OCI-LY7 (cell line): ENCODE data around the gene VDR. TPM values are rescaled to one million over a fixed set of nuclear protein-coding genes. Genes with fewer than 3 reads are reported as not detected.

Experiments
- BruUV-seq: library from RNA; stranded (reverse); fragments of 400-500 nt; replicated peaks from 2 replicates; lab custom pipeline; 2021; lab: Mats Ljungman, UMichigan
- CTCF ChIA-PET: fragments of 300-600 bp; sonication (Branson Sonifier 250); formaldehyde crosslinking; loops from one replicate; lab custom pipeline; 2022; ENCODE audit warnings: antibody characterized with exemption; ENCODE audit not compliant: unreplicated experiment; lab: Charles Lee
- POLR2A ChIA-PET: fragments of 300-600 bp; sonication (Branson Sonifier 250); formaldehyde crosslinking; loops from one replicate; lab custom pipeline; 2022; ENCODE audit warnings: antibody characterized with exemption; lab: Charles Lee
- DNase-seq: peaks from one replicate; pipeline ENCODE4 v3.0.0-alpha.2; 2015; ENCODE audit warnings: low spot score
- H2AFZ ChIP-seq: fragments of 200-600 bp; sonication (generic), shearing (Covaris generic); 2 replicates; pipeline ENCODE4 v1.6.1; 2014; ENCODE audit warnings: mild to moderate bottlenecking, antibody characterized with exemption, low read length, moderate library complexity
- H3K27ac ChIP-seq: fragments of 200-600 bp; sonication (generic); 2 replicates; pipeline ENCODE4 v1.5.1; 2014; ENCODE audit warnings: mixed run types, low read depth, mild to moderate bottlenecking, moderate library complexity, low read length, inconsistent platforms; ENCODE audit not compliant: poor library complexity, severe bottlenecking
- H3K36me3 ChIP-seq: fragments of 200-600 bp; sonication (generic); 2 replicates; pipeline ENCODE4 v1.6.1; 2014; ENCODE audit warnings: mild to moderate bottlenecking, antibody characterized with exemption, low read length, moderate library complexity, mixed read lengths; ENCODE audit not compliant: insufficient read depth
- H3K4me1 ChIP-seq: fragments of 200-600 bp; sonication (generic); 2 replicates; pipeline ENCODE4 v1.5.1; 2014; ENCODE audit warnings: mild to moderate bottlenecking, low read length; ENCODE audit not compliant: insufficient read depth, poor library complexity, severe bottlenecking
- H3K4me2 ChIP-seq: fragments of 200-600 bp; sonication (generic); 2 replicates; pipeline ENCODE4 v1.6.1; 2014; ENCODE audit warnings: mild to moderate bottlenecking, low read length
- H3K4me3 ChIP-seq: fragments of 200-600 bp; sonication (generic); 2 replicates; pipeline ENCODE4 v1.5.1; 2014; ENCODE audit warnings: mild to moderate bottlenecking, low read depth, low read length; ENCODE audit not compliant: poor library complexity, severe bottlenecking
- H3K79me2 ChIP-seq: fragments of 200-600 bp; sonication (generic); 2 replicates; pipeline ENCODE4 v1.6.1; 2016; ENCODE audit warnings: low read depth, mild to moderate bottlenecking, low read length, moderate library complexity, mixed read lengths; ENCODE audit not compliant: insufficient read depth
- H3K9me2 ChIP-seq: fragments of 200-600 bp; sonication (generic); 2 replicates; pipeline ENCODE4 v1.6.1; 2016; ENCODE audit warnings: mild to moderate bottlenecking, low read length, mixed read lengths; ENCODE audit not compliant: insufficient read depth
- H3K9me3 ChIP-seq: fragments of 200-600 bp; sonication (generic); 2 replicates; pipeline ENCODE4 v1.6.1; 2014; ENCODE audit warnings: mild to moderate bottlenecking, mixed run types, low read length, mixed read lengths
- H4K20me1 ChIP-seq: fragments of 200-600 bp; sonication (generic); 2 replicates; pipeline ENCODE4 v1.6.1; 2014; ENCODE audit warnings: mild to moderate bottlenecking, antibody characterized with exemption, low read length, moderate library complexity, mixed read lengths; ENCODE audit not compliant: insufficient read depth
- EZH2phosphoT487 ChIP-seq: fragments of 200-600 bp; sonication (generic); IDR thresholded peaks from 2 replicates; pipeline ENCODE4 v1.6.1; 2018; ENCODE audit warnings: low read depth, borderline replicate concordance, mild to moderate bottlenecking, mixed run types, antibody characterized with exemption, low read length, moderate library complexity, mixed read lengths
- intact Hi-C: fragments of 100-400 bp; cut with micrococcal nuclease; formaldehyde crosslinking; loops from one replicate; pipeline ENCODE4 v1.10.0; 2022; ENCODE audit not compliant: unreplicated experiment
- total RNA-seq, 2 experiments: library from RNA; depleted of rRNA in 1 of 2; stranded (reverse); fragments of >200 nt in 1 of 2; shearing (Covaris generic) in 1 of 2; gene quantifications; 2 replicates each; pipeline ENCODE4 v1.2.3, GENCODE V29; 2014 to 2022
- TF ChIP-seq, protein P1 (sequence below): fragments of 200-600 bp; sonication (generic); conservative IDR thresholded peaks from 2 replicates; pipeline ENCODE4 v1.5.1; 2014; ENCODE audit warnings: mild to moderate bottlenecking, antibody characterized with exemption, low read length, moderate library complexity, mixed read lengths

VDR gene
- total RNA-seq, 2 experiments from 2014 or later = 1.9 to 5.4 TPM

DNA sequence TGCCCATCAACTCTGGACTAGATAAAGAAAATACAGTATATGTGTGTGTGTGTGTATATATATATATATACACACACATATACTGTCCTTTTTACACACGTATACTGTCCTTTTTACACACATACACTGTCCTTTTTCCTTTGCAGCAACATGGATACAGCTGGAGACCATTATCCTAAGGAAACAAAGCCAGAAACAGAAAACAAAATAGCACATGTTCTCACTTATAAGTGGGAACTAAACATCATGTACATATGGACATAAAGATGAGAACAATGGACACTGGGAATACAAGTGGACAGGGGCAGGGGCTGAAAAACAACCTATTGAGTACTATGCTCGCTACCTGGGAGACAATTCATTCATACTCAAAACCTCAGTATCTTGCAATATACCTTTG lies 23.7 kb downstream of the VDR start:
- Histone ChIP-seq H3K79me2 (no peaks in the 10 kb centered on the region), H3K4me3 (no peak overlapping the region), H3K36me3 (no peaks in the 10 kb centered on the region), H3K9me2 (no peaks in the 10 kb centered on the region), H4K20me1 (no peaks in the 10 kb centered on the region), H3K9me3 (no peaks in the 10 kb centered on the region), H3K4me2 (no peak overlapping the region), H3K4me1 (peaks cover 56% of the 10 kb centered on the region), H2AFZ (no peak overlapping the region), H3K27ac (no peak overlapping the region)
- BruUV-seq = no TSS peak
- POLR2A ChIA-PET = interaction anchor here (0.7 to 1.7 kb wide), 4 partner anchors 9 to 25 kb away, joined by 3 to 9 read pairs (median 4); no protein-coding TSS in a partner anchor
- TF ChIP-seq, protein P1, sequence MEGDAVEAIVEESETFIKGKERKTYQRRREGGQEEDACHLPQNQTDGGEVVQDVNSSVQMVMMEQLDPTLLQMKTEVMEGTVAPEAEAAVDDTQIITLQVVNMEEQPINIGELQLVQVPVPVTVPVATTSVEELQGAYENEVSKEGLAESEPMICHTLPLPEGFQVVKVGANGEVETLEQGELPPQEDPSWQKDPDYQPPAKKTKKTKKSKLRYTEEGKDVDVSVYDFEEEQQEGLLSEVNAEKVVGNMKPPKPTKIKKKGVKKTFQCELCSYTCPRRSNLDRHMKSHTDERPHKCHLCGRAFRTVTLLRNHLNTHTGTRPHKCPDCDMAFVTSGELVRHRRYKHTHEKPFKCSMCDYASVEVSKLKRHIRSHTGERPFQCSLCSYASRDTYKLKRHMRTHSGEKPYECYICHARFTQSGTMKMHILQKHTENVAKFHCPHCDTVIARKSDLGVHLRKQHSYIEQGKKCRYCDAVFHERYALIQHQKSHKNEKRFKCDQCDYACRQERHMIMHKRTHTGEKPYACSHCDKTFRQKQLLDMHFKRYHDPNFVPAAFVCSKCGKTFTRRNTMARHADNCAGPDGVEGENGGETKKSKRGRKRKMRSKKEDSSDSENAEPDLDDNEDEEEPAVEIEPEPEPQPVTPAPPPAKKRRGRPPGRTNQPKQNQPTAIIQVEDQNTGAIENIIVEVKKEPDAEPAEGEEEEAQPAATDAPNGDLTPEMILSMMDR = no peak
- TF ChIP-seq EZH2phosphoT487 = no peak
- CTCF ChIA-PET = no interaction called here
- intact Hi-C loops = no loop called here
- no peak for DNase-seq

DNA sequence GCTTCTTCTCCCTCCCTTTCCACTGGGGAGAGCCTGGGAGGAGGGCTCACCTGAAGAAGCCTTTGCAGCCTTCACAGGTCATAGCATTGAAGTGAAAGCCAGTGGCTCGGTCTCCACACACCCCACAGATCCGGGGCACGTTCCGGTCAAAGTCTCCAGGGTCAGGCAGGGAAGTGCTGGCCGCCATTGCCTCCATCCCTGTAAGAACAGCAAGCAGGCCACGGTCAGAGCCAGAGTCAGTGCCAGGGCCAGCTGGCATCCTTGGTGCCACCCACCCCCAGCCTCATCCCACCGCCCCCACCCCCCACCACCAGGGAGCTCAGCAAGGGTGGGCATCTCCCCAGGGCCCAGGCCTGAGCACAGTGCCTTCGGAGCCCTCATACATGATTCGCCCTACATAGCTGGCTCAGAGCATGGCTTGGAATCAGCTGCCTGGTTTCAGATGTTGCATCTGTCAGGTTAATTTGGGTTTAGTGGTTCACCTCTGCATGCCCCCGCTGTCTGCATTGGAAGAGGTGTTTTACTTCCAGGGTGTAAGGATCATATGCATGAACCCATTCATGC lies 25.8 kb downstream of the VDR start:
- CTCF ChIA-PET = interaction anchor here (0.6 kb wide), 1 partner anchor 19 kb away, joined by 4 read pairs; no protein-coding TSS in a partner anchor
- H3K36me3 ChIP-seq = no peaks in the 10 kb centered on the region
- TF ChIP-seq EZH2phosphoT487 = no peak
- TF ChIP-seq, protein P1 = no peak
- H3K4me2 ChIP-seq = no peak overlapping the region
- no peak overlapping the region for H3K27ac ChIP-seq
- H4K20me1 ChIP-seq = no peaks in the 10 kb centered on the region
- no peaks in the 10 kb centered on the region for H3K79me2 ChIP-seq
- no peak overlapping the region for H3K4me3 ChIP-seq
- POLR2A ChIA-PET = no interaction called here
- no peak for DNase-seq
- H3K9me2 ChIP-seq = no peaks in the 10 kb centered on the region
- no TSS peak for BruUV-seq
- intact Hi-C loops = no loop called here
- no peaks in the 10 kb centered on the region for H3K9me3 ChIP-seq
- no peak overlapping the region for H2AFZ ChIP-seq
- peaks cover 35% of the 10 kb centered on the region for H3K4me1 ChIP-seq

DNA sequence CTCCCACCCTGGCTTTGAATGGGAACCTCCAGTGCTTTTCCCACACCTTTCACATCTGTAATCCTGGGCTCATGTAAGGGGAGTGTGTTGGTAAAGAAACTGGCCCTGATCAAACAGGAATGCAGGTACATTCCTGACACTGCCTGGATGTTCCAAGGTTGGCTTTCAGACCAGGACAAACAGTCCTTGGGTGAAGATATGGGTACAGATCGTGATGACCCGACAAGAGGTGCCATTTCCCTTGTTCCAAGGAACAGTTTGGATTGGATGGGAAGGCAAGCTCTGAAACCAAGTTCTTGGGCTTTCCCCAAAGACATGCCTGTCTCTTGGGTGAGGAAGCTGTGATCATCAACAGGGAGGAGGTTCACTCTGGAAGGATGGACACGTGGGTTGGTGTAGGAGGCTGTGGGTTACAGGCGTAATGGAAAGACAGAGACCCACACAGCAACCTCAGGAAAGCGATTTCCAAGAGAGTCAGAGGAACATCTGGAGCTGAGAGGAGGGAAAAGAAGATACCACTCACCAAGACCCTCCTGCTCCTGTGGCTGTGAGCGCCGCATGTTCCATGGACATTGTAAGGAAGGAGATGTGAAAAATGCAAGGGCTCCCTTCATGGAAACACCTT lies 26.4 kb downstream of the VDR start:
- no peaks in the 10 kb centered on the region for H4K20me1 ChIP-seq
- TF ChIP-seq EZH2phosphoT487 = no peak
- TF ChIP-seq, protein P1 = no peak
- H2AFZ ChIP-seq = no peak overlapping the region
- H3K4me1 ChIP-seq = peaks cover 29% of the 10 kb centered on the region
- no peaks in the 10 kb centered on the region for H3K36me3 ChIP-seq
- intact Hi-C loops = no loop called here
- BruUV-seq = no TSS peak
- H3K9me2 ChIP-seq = no peaks in the 10 kb centered on the region
- H3K27ac ChIP-seq = no peak overlapping the region
- no peak overlapping the region for H3K4me2 ChIP-seq
- ChIA-PET CTCF (interaction anchor here (0.6 kb wide), 1 partner anchor 71 kb away, joined by 3 read pairs; no protein-coding TSS in a partner anchor), POLR2A (no interaction called here)
- H3K4me3 ChIP-seq = no peak overlapping the region
- no peak for DNase-seq
- no peaks in the 10 kb centered on the region for H3K9me3 ChIP-seq
- no peaks in the 10 kb centered on the region for H3K79me2 ChIP-seq
